ENCODE measurements around the gene ATXN7.

The ATXN7 gene

DNA sequence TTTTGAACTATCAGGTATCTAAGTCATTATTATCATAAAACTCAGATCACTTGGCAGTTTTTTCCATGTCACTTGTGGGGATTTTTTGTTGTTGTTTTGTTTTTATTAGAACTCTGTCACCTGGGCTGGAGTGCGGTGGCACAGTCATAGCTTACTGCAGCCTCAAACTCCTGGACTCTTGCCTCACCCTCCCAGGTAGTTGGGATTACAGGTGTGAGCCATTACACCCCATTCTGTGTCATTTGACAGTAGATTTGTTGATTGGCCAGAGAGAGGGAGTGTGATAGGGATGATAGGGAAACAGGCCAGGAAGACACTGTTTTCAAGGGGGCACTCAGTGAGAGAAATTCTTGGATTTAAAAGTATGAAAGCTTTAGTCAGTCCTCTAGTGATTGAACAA lies 103.2 kb downstream of the ATXN7 start:
- Histone ChIP-seq H3K79me2 (ENCODE audit: low read length) (peaks cover 46% of the 10 kb centered on the region), H3K9me3 (replicated peaks; ENCODE audit: insufficient read depth, low read length) (no peaks in the 10 kb centered on the region), H3K9me2 (replicated peaks; ENCODE audit: insufficient read depth, low read length) (no peaks in the 10 kb centered on the region), H3K9ac (ENCODE audit: low read length) (peak overlapping the region; percentile 9; the same call in 1 of the 2 replicates), H3K36me3 (replicated peaks; ENCODE audit: insufficient read depth, low read length) (no peaks in the 10 kb centered on the region), H3F3A (ENCODE audit: insufficient read depth, low read length) (peaks cover 30% of the 10 kb centered on the region), H3K4me2 (ENCODE audit: low read depth, low read length) (peak overlapping the region; percentile 83), H3K4me1 (ENCODE audit: low read length) (peaks cover 14% of the 10 kb centered on the region), H4K20me1 (ENCODE audit: insufficient read depth, low read length) (no peaks in the 10 kb centered on the region), H2AFZ (ENCODE audit: low read length) (no peak overlapping the region), H3K27me3 (replicated peaks; ENCODE audit: insufficient read depth, low read length) (no peaks in the 10 kb centered on the region), H3K27ac (ENCODE audit: low read length) (peak overlapping the region; percentile 80; the same call in 1 of the 2 replicates), H3K4me3 (ENCODE audit: low read length) (0 out of 2 replicates have a peak overlapping the region, but pooled peaks have one; percentile 62)
- TF ChIP-seq EZH2 (optimal IDR thresholded peaks at IDR 0.05; ENCODE audit: low read depth, low read length) (no peak), EZH2phosphoT487 (IDR thresholded peaks at IDR 0.05; ENCODE audit: low read length) (no peak)
- TF ChIP-seq, protein P1, sequence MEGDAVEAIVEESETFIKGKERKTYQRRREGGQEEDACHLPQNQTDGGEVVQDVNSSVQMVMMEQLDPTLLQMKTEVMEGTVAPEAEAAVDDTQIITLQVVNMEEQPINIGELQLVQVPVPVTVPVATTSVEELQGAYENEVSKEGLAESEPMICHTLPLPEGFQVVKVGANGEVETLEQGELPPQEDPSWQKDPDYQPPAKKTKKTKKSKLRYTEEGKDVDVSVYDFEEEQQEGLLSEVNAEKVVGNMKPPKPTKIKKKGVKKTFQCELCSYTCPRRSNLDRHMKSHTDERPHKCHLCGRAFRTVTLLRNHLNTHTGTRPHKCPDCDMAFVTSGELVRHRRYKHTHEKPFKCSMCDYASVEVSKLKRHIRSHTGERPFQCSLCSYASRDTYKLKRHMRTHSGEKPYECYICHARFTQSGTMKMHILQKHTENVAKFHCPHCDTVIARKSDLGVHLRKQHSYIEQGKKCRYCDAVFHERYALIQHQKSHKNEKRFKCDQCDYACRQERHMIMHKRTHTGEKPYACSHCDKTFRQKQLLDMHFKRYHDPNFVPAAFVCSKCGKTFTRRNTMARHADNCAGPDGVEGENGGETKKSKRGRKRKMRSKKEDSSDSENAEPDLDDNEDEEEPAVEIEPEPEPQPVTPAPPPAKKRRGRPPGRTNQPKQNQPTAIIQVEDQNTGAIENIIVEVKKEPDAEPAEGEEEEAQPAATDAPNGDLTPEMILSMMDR (IDR thresholded peaks at IDR 0.05; ENCODE audit: low read length) = no peak
- DNase-seq = no peak

DNA sequence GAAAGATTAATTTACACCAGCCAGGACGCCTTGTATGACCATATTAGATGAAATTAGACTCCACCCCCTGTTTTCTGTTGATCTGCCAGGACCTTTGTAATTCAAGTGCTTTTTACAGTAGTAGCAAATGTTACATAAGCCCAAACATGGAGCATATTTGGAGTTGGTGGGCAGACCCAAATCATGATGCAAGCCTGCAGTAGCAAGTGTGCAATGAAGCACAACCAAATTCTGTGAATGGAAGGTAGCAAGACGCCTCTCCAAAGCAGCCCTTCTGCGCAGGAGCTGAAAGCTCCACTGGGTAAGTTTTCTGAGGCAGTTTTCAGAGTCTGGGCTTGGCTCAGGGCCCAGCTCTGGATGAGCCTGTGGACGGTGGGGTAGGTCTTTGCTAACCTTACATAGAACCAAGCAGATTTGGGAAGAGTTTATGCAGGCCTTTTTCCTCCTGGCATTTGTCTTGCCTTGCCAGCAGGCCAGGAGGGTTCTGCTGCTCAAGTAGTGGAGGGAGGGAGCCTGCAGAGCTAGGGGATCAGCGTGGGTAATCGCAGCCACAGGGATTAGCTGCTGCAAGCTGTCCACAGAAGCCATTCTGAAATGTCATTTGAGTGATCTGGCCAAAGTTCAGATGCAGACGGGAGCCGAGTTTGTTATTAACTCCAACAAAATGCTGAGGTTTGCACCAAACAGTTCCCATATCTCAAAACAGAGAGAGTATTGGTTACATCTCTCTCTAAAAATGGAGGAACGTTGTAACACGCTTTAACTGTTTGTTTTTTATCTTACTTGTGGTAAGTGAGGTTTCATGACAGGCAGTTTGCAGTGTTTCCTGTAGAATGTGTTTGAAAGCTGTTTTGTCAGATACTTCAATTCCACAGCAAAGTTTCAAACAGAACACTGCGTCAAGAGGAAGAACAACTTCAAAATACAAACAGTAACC lies 104.3 kb downstream of the ATXN7 start:
- Histone ChIP-seq H3K9me3 (replicated peaks; ENCODE audit: insufficient read depth, low read length) (no peaks in the 10 kb centered on the region), H3K9ac (ENCODE audit: low read length) (peak overlapping the region; percentile 43), H4K20me1 (ENCODE audit: insufficient read depth, low read length) (no peaks in the 10 kb centered on the region), H3K36me3 (replicated peaks; ENCODE audit: insufficient read depth, low read length) (no peaks in the 10 kb centered on the region), H3K9me2 (replicated peaks; ENCODE audit: insufficient read depth, low read length) (no peaks in the 10 kb centered on the region), H2AFZ (ENCODE audit: low read length) (peak overlapping the region; percentile 59), H3F3A (ENCODE audit: insufficient read depth, low read length) (peaks cover 30% of the 10 kb centered on the region), H3K4me2 (ENCODE audit: low read depth, low read length) (peak overlapping the region; percentile 83), H3K79me2 (ENCODE audit: low read length) (peaks cover 56% of the 10 kb centered on the region), H3K4me1 (ENCODE audit: low read length) (peaks cover 14% of the 10 kb centered on the region), H3K27me3 (replicated peaks; ENCODE audit: insufficient read depth, low read length) (no peaks in the 10 kb centered on the region), H3K4me3 (ENCODE audit: low read length) (peak overlapping the region; percentile 62), H3K27ac (ENCODE audit: low read length) (peak overlapping the region; percentile 80)
- peak; percentile 70 for DNase-seq
- TF ChIP-seq, protein P1 (IDR thresholded peaks at IDR 0.05; ENCODE audit: low read length) = no peak
- TF ChIP-seq EZH2phosphoT487 (IDR thresholded peaks at IDR 0.05; ENCODE audit: low read length) (no peak), EZH2 (optimal IDR thresholded peaks at IDR 0.05; ENCODE audit: low read depth, low read length) (no peak)

DNA sequence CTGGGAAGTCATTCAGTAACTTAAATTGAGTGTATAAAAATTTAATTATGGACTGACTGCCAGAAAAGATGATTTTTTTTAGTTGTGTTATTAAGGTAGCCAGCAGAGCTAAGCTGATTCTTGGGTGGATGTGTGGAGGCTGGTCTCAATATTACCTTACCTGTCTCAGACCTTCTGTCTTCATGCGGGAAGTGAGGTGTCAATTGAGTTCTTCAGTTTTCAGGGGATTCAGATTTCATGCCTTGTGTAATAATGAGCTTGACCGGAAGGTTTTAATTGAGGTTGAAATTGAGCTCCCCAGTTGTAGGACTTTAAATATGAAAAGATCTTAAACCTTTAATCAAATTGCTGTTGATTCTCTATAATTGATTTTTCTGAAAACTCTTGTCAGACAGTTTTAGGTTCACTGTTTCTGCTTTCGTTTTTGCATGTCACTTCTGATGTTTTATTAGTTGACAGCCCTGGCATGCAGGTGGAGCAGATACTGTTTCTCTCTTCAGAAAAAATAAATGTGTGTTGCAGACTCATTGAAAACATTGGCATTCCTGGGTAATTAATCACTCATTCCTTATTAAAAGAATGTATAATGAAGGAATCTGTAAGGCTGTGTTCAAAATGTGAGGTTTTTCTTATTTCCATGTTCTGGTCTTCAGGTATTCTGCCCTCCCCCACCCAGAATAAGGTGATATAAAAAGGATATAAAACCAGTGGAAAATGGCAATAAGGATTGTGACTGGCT lies 105.1 kb downstream of the ATXN7 start:
- H4K20me1 ChIP-seq (ENCODE audit: insufficient read depth, low read length) = no peaks in the 10 kb centered on the region
- peak overlapping the region; percentile 83 for H3K4me2 ChIP-seq (ENCODE audit: low read depth, low read length)
- peak overlapping the region; percentile 80 for H3K27ac ChIP-seq (ENCODE audit: low read length)
- H3K27me3 ChIP-seq (replicated peaks; ENCODE audit: insufficient read depth, low read length) = no peaks in the 10 kb centered on the region
- no peaks in the 10 kb centered on the region for H3K9me3 ChIP-seq (replicated peaks; ENCODE audit: insufficient read depth, low read length)
- peaks cover 30% of the 10 kb centered on the region for H3F3A ChIP-seq (ENCODE audit: insufficient read depth, low read length)
- peaks cover 14% of the 10 kb centered on the region for H3K4me1 ChIP-seq (ENCODE audit: low read length)
- TF ChIP-seq EZH2 (optimal IDR thresholded peaks at IDR 0.05; ENCODE audit: low read depth, low read length) (no peak), EZH2phosphoT487 (IDR thresholded peaks at IDR 0.05; ENCODE audit: low read length) (no peak)
- TF ChIP-seq, protein P1 (IDR thresholded peaks at IDR 0.05; ENCODE audit: low read length) = no peak
- H3K4me3 ChIP-seq (ENCODE audit: low read length) = peak overlapping the region; percentile 62
- H3K79me2 ChIP-seq (ENCODE audit: low read length) = peaks cover 59% of the 10 kb centered on the region
- peak; percentile 42 for DNase-seq
- H3K9me2 ChIP-seq (replicated peaks; ENCODE audit: insufficient read depth, low read length) = no peaks in the 10 kb centered on the region
- no peaks in the 10 kb centered on the region for H3K36me3 ChIP-seq (replicated peaks; ENCODE audit: insufficient read depth, low read length)
- peak overlapping the region; percentile 43; the same call in 1 of the 2 replicates for H3K9ac ChIP-seq (ENCODE audit: low read length)
- no peak overlapping the region for H2AFZ ChIP-seq (ENCODE audit: low read length)

Data from MM.1S (cell line).